HG02870 (cell line): ENCODE data around the gene NUDT4B.
"Not testable (repeated sequence)": the region's sequence is repeated elsewhere in the genome, so short reads cannot be mapped to it uniquely, and the experiment has no call there.

ENCODE experiments used
- ATAC-seq: cut with Tn5 transposase; IDR thresholded peaks from one replicate; pipeline ENCODE4 v1.9.1; 2021; ENCODE audit warnings: mild to moderate bottlenecking, moderate library complexity; ENCODE audit not compliant: unreplicated experiment

The NUDT4B gene

GRCh38 chr1:148793762-148794332 lies 45.3 kb downstream of the NUDT4B start:
- not testable (repeated sequence) for ATAC-seq
